HepG2 (cell line): ENCODE measurements around the gene RALY. TPM values are rescaled to one million over a fixed set of nuclear protein-coding genes. Genes with fewer than 3 reads are reported as not detected.

ENCODE experiments used
- ATRX ChIP-seq: sonication (generic); formaldehyde crosslinking; IDR thresholded peaks from 2 replicates; pipeline ENCODE4 v1.4.0; 2020; ENCODE audit warnings: missing genetic modification reagents, borderline replicate concordance
- DNMT1 ChIP-seq: sonication (generic); formaldehyde crosslinking; IDR thresholded peaks from 2 replicates; pipeline ENCODE4 v1.5.1; 2020; ENCODE audit warnings: mild to moderate bottlenecking, missing genetic modification reagents
- FOXM1 ChIP-seq: sonication (generic); formaldehyde crosslinking; IDR thresholded peaks from 2 replicates; pipeline ENCODE4 v1.5.0; 2020; ENCODE audit warnings: missing genetic modification reagents
- KLF12 ChIP-seq: sonication (generic); formaldehyde crosslinking; IDR thresholded peaks from 2 replicates; pipeline ENCODE4 v1.4.0; 2020; ENCODE audit warnings: missing genetic modification reagents, borderline replicate concordance
- NR2F6 ChIP-seq, 2 experiments: IDR thresholded peaks; 2 replicates each; pipeline ENCODE4 v1.6.1; 2016; ENCODE audit warnings: antibody characterized with exemption in 1 of 2, mild to moderate bottlenecking in 1 of 2
- PITX1 ChIP-seq: sonication (generic); formaldehyde crosslinking; IDR thresholded peaks from 2 replicates; pipeline ENCODE4 v1.5.1; 2020; ENCODE audit warnings: mild to moderate bottlenecking, missing genetic modification reagents
- SP140L ChIP-seq: sonication (generic); formaldehyde crosslinking; IDR thresholded peaks from 2 replicates; pipeline ENCODE4 v1.4.0; 2020; ENCODE audit warnings: missing genetic modification reagents, borderline replicate concordance
- ZNF124 ChIP-seq: sonication (generic); formaldehyde crosslinking; IDR thresholded peaks from 2 replicates; pipeline ENCODE4 v1.4.0; 2020; ENCODE audit warnings: missing genetic modification reagents
- ZNF350 ChIP-seq: sonication (generic); formaldehyde crosslinking; IDR thresholded peaks from 2 replicates; pipeline ENCODE4 v1.4.0; 2020; ENCODE audit warnings: mild to moderate bottlenecking, low read depth, missing genetic modification reagents, borderline replicate concordance
- ZNF382 ChIP-seq: sonication (generic); formaldehyde crosslinking; IDR thresholded peaks from 2 replicates; pipeline ENCODE4 v1.5.0; 2020; ENCODE audit warnings: missing genetic modification reagents, mild to moderate bottlenecking, borderline replicate concordance
- ZNF451 ChIP-seq: sonication (generic); formaldehyde crosslinking; IDR thresholded peaks from 2 replicates; pipeline ENCODE4 v1.5.0; 2020; ENCODE audit warnings: mild to moderate bottlenecking, missing genetic modification reagents
- ZNF510 ChIP-seq: sonication (generic); formaldehyde crosslinking; IDR thresholded peaks from 2 replicates; pipeline ENCODE4 v1.4.0; 2020; ENCODE audit warnings: low read depth, mild to moderate bottlenecking, missing genetic modification reagents
- polyA plus RNA-seq, 8 experiments: library from polyadenylated mRNA; depleted of rRNA in 3 of 8; stranded (reverse) in 7 of 8; unstranded in 1 of 8; fragments of >200 nt; fragmentation: Illumina TruSeq in 4 of 8; extraction: Trizol in 4 of 8; gene quantifications; 2 replicates each; pipeline versions ENCODE4 v1.2.1 to v1.2.3, GENCODE V29; 2011 to 2016; ENCODE audit warnings: low read depth in 4 of 8, missing spikeins in 1 of 8, mixed read lengths in 1 of 8; ENCODE audit not compliant: insufficient read depth in 1 of 8
- total RNA-seq, 5 experiments: library from RNA; depleted of rRNA; stranded (reverse); fragments of >200 nt; fragmentation: Illumina TruSeq; extraction: Trizol; gene quantifications; 2 replicates each; pipeline ENCODE4 v1.2.3, GENCODE V29; 2016; ENCODE audit warnings: low read depth in 1 of 5
- TF ChIP-seq, protein P1 (sequence below): IDR thresholded peaks from 2 replicates; pipeline ENCODE4 v1.6.1; 2016; ENCODE audit warnings: control low read depth
- TF ChIP-seq, protein P2 (sequence below): sonication (generic); formaldehyde crosslinking; IDR thresholded peaks from 2 replicates; pipeline ENCODE4 v1.9.0; 2022; ENCODE audit warnings: missing genetic modification reagents, mild to moderate bottlenecking, borderline replicate concordance
- TF ChIP-seq, protein P3 (sequence below): sonication (generic); formaldehyde crosslinking; IDR thresholded peaks from one replicate; pipeline ENCODE4 v1.5.1; 2020; ENCODE audit warnings: mild to moderate bottlenecking, missing genetic modification reagents; ENCODE audit errors: not compliant biosample characterization
- TF ChIP-seq, protein P4 (sequence below): sonication (generic); formaldehyde crosslinking; IDR thresholded peaks from 2 replicates; pipeline ENCODE4 v1.8.0; 2022; ENCODE audit warnings: mild to moderate bottlenecking, missing genetic modification reagents, borderline replicate concordance

The RALY gene
- total and polyA plus RNA-seq, 2 of the 13 experiments (the other 11 are each of a cell fraction or from before 2014, with no cell fraction given) = 178 to 186 TPM

DNA sequence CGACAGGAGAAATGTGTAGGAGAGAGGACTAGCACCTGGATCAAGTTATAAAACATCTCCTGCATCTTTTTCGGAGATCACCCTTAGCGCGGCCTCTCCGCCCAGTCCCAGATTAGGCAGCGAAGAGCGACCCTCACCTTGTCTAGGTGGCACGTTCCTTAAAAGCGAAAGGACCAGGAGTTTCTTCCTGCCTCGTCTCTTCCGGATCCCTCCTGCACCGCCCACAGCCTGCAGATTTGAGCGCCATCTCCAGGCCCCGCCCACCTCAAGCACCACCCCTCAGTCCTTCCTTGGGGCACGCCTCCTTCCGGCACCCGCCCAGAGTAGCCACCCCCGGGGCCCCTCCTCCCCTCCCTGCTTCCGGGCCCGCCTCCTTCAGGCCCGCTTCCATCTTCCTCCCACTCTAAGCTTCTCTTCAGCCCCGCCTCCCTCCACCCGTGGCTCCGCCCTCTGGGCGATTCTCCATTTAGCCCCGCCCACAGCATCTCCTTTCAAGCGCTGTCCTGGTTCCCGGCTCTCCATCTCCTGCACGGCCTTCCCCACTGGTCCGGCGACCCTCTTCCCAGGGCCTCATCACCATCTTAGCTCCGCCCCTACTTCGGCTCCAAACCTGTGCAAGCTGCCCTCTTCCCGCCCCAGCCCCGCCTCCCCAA lies 662 bp upstream of the RALY start (continued):
- TF ChIP-seq, protein P1, sequence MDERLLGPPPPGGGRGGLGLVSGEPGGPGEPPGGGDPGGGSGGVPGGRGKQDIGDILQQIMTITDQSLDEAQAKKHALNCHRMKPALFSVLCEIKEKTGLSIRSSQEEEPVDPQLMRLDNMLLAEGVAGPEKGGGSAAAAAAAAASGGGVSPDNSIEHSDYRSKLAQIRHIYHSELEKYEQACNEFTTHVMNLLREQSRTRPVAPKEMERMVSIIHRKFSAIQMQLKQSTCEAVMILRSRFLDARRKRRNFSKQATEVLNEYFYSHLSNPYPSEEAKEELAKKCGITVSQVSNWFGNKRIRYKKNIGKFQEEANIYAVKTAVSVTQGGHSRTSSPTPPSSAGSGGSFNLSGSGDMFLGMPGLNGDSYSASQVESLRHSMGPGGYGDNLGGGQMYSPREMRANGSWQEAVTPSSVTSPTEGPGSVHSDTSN (CRISPR knock-in tag) = no peak; the same call in none of the 2 replicates
- TF ChIP-seq FOXM1 (CRISPR knock-in tag) (no peak), ZNF382 (CRISPR knock-in tag) (no peak), ATRX (CRISPR knock-in tag) (no peak), NR2F6 (IDR thresholded peaks at IDR 0.05) (no peak; the same call in 1 of the 2 replicates), NR2F6 (CRISPR knock-in tag; IDR thresholded peaks at IDR 0.05) (peak; percentile 25), ZNF510 (CRISPR knock-in tag) (peak; percentile 87; the same call in 1 of the 2 replicates), ZNF451 (no peak), SP140L (CRISPR knock-in tag) (peak; percentile 75; the same call in 1 of the 2 replicates), ZNF124 (CRISPR knock-in tag) (peak; percentile 97), KLF12 (peak; percentile 92; the same call in 1 of the 2 replicates), PITX1 (CRISPR knock-in tag) (peak; percentile 41), DNMT1 (CRISPR knock-in tag) (0 out of 2 replicates have a peak, but pooled peaks have one; percentile 1), ZNF350 (no peak; the same call in 1 of the 2 replicates)
- TF ChIP-seq, protein P2, sequence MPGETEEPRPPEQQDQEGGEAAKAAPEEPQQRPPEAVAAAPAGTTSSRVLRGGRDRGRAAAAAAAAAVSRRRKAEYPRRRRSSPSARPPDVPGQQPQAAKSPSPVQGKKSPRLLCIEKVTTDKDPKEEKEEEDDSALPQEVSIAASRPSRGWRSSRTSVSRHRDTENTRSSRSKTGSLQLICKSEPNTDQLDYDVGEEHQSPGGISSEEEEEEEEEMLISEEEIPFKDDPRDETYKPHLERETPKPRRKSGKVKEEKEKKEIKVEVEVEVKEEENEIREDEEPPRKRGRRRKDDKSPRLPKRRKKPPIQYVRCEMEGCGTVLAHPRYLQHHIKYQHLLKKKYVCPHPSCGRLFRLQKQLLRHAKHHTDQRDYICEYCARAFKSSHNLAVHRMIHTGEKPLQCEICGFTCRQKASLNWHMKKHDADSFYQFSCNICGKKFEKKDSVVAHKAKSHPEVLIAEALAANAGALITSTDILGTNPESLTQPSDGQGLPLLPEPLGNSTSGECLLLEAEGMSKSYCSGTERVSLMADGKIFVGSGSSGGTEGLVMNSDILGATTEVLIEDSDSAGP (CRISPR knock-in tag) = peak; percentile 88
- TF ChIP-seq, protein P3, sequence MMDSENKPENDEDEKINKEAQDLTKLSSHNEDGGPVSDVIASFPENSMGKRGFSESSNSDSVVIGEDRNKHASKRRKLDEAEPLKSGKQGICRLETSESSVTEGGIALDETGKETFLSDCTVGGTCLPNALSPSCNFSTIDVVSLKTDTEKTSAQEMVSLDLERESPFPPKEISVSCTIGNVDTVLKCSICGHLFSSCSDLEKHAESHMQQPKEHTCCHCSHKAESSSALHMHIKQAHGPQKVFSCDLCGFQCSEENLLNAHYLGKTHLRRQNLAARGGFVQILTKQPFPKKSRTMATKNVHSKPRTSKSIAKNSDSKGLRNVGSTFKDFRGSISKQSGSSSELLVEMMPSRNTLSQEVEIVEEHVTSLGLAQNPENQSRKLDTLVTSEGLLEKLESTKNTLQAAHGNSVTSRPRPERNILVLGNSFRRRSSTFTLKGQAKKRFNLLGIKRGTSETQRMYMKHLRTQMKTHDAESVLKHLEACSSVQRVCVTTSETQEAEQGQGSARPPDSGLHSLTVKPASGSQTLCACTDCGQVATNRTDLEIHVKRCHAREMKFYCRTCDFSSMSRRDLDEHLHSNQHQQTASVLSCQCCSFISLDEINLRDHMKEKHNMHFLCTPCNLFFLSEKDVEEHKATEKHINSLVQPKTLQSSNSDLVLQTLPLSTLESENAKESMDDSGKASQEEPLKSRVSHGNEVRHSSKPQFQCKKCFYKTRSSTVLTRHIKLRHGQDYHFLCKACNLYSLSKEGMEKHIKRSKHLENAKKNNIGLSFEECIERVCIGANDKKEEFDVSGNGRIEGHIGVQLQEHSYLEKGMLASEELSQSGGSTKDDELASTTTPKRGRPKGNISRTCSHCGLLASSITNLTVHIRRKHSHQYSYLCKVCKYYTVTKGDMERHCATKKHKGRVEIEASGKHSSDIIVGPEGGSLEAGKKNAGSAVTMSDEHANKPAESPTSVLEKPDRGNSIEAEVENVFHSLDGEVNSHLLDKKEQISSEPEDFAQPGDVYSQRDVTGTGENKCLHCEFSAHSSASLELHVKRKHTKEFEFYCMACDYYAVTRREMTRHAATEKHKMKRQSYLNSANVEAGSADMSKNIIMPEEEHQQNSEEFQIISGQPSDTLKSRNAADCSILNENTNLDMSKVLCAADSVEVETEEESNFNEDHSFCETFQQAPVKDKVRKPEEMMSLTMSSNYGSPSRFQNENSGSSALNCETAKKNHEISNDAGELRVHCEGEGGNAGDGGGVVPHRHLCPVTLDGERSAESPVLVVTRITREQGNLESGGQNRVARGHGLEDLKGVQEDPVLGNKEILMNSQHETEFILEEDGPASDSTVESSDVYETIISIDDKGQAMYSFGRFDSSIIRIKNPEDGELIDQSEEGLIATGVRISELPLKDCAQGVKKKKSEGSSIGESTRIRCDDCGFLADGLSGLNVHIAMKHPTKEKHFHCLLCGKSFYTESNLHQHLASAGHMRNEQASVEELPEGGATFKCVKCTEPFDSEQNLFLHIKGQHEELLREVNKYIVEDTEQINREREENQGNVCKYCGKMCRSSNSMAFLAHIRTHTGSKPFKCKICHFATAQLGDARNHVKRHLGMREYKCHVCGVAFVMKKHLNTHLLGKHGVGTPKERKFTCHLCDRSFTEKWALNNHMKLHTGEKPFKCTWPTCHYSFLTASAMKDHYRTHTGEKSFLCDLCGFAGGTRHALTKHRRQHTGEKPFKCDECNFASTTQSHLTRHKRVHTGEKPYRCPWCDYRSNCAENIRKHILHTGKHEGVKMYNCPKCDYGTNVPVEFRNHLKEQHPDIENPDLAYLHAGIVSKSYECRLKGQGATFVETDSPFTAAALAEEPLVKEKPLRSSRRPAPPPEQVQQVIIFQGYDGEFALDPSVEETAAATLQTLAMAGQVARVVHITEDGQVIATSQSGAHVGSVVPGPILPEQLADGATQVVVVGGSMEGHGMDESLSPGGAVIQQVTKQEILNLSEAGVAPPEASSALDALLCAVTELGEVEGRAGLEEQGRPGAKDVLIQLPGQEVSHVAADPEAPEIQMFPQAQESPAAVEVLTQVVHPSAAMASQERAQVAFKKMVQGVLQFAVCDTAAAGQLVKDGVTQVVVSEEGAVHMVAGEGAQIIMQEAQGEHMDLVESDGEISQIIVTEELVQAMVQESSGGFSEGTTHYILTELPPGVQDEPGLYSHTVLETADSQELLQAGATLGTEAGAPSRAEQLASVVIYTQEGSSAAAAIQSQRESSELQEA (CRISPR knock-in tag) = no peak
- TF ChIP-seq, protein P4, sequence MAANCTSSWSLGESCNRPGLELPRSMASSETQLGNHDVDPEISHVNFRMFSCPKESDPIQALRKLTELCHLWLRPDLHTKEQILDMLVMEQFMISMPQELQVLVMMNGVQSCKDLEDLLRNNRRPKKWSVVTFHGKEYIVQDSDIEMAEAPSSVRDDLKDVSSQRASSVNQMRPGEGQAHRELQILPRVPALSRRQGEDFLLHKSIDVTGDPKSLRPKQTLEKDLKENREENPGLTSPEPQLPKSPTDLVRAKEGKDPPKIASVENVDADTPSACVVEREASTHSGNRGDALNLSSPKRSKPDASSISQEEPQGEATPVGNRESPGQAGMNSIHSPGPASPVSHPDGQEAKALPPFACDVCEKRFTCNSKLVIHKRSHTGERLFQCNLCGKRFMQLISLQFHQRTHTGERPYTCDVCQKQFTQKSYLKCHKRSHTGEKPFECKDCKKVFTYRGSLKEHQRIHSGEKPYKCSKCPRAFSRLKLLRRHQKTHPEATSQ (CRISPR knock-in tag) = 0 out of 2 replicates have a peak, but pooled peaks have one; percentile 47
